Measurements from ENCODE around the gene SGPP2.

The SGPP2 gene

DNA sequence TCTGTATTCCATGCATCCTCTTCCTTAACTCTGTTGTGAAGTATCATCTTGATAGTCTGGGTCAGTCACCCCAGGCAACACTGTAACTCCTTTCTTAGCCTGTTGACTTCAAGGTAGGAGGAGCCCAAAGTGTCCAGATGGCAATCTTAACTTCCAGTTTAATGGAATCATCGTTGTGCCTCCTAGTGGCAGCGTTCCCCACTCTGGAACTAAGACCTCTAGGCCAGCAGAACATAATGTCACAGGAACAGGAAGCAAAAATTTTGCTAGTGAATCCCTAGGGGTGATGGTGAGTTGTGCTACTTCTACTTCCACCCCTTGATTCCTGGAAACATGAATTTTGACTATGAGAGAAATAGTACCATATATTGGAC, 11.7 kb downstream of the SGPP2 start:
- H3K27ac ChIP-seq: no peak overlapping the region
- TF ChIP-seq ZFX (IDR thresholded peaks at IDR 0.05; ENCODE audit: borderline replicate concordance): no peak
- TF ChIP-seq, protein P1, sequence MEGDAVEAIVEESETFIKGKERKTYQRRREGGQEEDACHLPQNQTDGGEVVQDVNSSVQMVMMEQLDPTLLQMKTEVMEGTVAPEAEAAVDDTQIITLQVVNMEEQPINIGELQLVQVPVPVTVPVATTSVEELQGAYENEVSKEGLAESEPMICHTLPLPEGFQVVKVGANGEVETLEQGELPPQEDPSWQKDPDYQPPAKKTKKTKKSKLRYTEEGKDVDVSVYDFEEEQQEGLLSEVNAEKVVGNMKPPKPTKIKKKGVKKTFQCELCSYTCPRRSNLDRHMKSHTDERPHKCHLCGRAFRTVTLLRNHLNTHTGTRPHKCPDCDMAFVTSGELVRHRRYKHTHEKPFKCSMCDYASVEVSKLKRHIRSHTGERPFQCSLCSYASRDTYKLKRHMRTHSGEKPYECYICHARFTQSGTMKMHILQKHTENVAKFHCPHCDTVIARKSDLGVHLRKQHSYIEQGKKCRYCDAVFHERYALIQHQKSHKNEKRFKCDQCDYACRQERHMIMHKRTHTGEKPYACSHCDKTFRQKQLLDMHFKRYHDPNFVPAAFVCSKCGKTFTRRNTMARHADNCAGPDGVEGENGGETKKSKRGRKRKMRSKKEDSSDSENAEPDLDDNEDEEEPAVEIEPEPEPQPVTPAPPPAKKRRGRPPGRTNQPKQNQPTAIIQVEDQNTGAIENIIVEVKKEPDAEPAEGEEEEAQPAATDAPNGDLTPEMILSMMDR (IDR thresholded peaks at IDR 0.05): no peak

DNA sequence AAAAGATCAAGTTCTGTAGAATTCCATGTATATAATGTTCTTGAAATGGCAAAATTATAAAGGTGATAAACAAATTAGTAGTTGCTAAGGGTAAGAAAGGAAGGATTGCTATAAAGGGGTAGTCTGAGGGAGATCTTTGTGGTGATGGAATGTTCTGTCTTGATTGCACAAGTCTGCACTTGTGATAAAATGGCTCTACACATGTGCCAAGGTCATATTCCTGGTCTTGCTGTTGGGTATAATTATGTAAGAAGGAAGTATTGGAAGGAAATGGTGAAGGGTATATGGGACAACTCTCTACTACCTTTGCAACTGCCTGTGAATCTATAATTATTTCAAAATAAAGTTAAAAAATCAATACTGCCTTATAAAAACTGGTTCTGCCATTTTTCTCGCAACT, 15.3 kb downstream of the SGPP2 start:
- no peak for TF ChIP-seq ZFX (IDR thresholded peaks at IDR 0.05; ENCODE audit: borderline replicate concordance)
- TF ChIP-seq, protein P1 (IDR thresholded peaks at IDR 0.05): no peak
- no peak overlapping the region for H3K27ac ChIP-seq

DNA sequence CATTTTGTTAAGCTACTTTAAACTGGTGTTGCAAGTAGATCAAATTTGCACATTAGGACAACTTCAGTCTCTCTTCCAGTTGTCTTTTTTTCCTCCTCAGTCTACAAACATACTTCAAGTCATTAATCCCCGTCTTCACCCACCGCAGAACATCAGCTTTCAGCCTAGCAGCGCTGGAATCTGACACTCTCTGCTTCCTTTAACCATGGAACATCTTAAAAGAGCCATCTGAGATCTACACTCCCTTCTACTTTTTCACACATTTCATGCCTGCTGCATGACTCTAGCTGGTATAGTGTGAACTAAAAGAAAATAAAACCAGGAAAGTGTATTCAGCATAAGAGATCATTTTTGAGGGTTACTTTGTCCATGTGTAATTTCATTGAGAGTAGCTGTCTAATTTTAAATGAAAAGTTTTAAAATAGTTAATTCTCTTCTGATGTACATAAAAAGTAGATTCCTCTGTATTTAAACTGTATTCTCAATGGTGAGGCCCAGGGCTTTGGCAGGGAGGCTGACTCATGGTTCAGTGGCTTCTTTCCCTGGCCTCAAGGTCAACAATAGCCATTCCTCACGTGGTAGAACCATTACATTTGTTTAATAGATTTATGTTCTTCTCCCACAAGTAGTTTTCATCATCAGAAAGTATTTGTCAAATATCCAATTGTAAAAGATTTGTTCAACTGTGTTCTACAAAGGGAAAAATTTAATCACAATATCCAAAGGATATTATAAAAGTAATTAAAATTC, 16.5 kb downstream of the SGPP2 start:
- TF ChIP-seq, protein P1 (IDR thresholded peaks at IDR 0.05): no peak
- TF ChIP-seq ZFX (IDR thresholded peaks at IDR 0.05; ENCODE audit: borderline replicate concordance): no peak
- no peak overlapping the region for H3K27ac ChIP-seq

DNA sequence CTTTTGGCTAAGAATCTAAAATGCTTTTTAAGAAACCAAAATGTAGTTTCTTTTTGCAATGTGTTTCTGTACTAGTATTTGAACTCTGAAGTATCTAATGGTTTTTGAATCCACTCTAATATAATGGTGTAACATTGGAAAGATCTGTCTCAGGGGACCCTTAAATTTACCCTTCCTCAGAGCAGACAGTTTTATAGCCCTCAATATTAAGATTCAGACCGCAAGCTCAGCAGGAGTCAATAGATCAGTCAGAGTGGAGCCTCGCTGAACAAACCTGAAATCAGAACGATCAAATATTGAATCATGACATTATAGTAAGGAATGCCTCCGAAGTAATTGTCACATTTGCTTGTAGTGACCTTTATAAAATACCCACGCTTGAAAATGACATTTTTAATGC, 18.3 kb downstream of the SGPP2 start:
- no peak for TF ChIP-seq ZFX (IDR thresholded peaks at IDR 0.05; ENCODE audit: borderline replicate concordance)
- TF ChIP-seq, protein P1 (IDR thresholded peaks at IDR 0.05): no peak
- H3K27ac ChIP-seq: no peak overlapping the region

DNA sequence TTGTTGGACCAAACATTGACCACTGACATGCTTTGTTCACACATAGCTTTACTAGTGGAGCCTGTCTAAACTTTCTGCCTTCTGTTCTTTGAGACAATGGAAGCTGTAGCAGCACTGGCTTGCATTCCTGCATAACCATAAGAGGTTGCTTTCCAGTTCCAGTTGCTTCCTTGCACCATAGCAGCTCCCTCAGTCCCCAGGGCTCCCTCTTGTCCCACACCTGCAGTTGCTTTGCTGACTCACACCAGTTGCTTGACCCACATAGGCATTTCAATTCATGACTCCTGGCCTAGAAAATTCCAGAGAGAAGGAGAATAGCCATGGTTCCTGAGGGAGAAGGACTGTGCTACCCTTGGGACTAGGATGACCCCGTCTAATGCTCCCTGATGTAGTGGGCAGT, 20.9 kb downstream of the SGPP2 start:
- H3K27ac ChIP-seq: no peak overlapping the region
- no peak for TF ChIP-seq ZFX (IDR thresholded peaks at IDR 0.05; ENCODE audit: borderline replicate concordance)
- TF ChIP-seq, protein P1 (IDR thresholded peaks at IDR 0.05): no peak

DNA sequence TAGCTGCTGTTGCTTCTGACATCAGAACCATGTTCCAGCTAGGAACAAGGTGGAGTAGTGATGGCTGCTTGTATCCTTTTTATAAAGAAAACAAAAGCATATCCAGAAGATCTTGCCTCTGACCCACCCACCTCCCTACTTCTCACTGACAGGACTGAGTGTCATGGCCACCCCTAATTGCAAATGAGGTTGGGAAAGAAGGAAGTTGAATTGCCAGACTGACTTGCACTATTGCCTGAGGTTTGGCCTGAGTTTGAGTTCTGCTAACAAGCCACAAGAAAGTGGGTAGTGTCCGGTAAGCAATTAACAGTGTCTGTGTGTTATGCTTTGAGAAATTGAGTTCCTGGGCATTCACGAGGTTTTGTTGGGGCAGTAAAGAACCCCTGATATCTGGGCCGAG, 22.8 kb downstream of the SGPP2 start:
- TF ChIP-seq ZFX (IDR thresholded peaks at IDR 0.05; ENCODE audit: borderline replicate concordance): no peak
- TF ChIP-seq, protein P1 (IDR thresholded peaks at IDR 0.05): no peak

DNA sequence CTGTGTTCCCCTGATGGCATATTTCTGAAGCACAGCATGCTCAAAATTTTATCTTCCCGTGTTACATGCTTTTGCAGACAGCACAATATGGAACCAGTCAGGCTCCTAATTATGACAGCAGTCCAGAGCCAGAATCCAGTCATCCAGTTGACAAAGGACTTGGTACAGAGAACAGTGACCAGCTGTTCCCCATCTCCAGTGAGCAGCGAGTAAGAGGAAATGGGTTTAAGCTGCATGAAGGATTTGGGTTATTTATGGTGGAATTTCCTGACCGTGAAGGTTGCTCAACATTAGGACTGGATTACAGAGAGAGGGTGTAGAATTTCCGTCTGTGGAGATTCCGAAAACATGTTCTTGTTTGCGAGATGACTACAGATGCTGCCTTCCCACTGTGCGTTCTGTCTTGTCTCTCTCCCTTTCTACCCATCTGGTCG, 24.4 kb downstream of the SGPP2 start:
- TF ChIP-seq ZFX (IDR thresholded peaks at IDR 0.05; ENCODE audit: borderline replicate concordance): no peak
- TF ChIP-seq, protein P1 (IDR thresholded peaks at IDR 0.05): no peak

More for the DNA sequence above, 22.8 kb downstream of the SGPP2 start:
- H3K27ac ChIP-seq: no peak overlapping the region

More for the DNA sequence above, 24.4 kb downstream of the SGPP2 start:
- H3K27ac ChIP-seq: no peak overlapping the region

Data from 22Rv1 (cell line).